Measurements from ENCODE around the gene ALDH3A2.

ALDH3A2 gene

DNA sequence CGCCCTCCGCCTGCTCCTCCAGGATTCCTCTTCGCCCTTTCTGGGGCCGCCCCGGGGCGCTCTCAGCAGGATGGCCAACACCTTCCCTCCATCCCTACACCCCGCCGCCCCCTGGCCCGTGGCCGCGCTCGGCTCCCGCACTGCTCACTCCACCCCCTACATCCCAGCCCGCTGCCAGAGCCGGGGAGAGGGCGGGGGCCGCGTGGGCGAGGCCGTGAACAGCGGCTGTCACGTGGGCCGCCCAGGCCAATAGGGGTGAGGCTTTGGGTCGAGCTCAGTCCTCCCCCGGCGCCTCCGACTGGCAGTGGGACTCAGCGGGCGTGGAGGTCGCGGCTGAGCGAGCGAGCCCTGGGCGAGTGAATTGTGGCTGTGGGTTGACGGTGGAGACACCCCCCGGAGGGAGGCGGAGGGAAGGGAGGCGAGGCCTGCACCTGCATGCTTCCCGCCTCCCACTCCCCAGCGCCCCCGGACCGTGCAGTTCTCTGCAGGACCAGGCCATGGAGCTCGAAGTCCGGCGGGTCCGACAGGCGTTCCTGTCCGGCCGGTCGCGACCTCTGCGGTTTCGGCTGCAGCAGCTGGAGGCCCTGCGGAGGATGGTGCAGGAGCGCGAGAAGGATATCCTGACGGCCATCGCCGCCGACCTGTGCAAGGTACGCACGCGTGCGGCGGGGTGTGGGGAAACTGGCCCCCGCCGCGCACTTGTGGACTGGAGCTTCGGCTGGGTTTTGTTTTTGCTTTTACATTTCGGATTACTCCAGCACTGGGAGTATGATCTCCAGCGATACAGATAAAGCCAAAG, at the start of gene ALDH3A2:
Gene ALDH3A2 (plus strand): TSS at position 277 of the 799 bp plus-strand sequence. CDS start 221 bp downstream, at position 498.
- DNase-seq, result peak; percentile 94

DNA sequence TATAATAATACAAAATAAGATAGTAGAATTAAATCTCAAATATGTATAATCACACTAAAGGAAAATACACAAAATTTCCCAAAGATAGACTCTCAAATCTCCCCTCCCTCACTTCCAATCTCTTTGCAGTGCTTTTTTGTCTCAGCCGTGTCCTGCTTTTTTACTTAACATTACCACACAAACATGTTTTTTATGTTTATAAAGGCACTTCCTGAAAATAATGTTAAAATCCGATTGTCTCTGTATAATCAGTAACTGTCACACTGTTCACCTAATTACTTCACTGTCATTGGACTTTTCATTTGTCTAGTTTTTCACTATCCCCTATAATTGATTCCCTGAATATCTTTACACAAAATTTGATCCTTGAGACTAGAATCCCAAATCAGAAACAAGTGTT, 38.2 kb upstream of the ALDH3A2 start:
- no peak for DNase-seq

DNA sequence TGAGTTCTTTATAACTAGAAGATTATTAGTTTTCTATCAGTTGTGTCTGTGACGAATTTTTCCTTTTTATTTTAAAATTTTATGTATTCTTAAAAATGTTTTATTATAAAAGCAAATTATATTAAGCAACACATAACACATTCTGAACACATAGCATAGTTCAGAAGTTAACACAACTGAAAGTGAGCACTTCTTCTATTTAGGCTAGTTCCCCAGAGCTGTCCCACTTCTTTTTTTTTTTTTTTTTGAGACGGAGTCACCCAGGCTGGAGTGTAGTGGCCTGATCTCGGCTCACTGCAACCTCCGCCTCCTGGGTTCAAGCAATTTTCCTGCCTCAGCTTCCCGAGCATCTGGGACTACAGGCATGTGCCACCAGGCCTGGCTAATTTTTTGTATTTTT, 37.7 kb upstream of the ALDH3A2 start:
- no peak for DNase-seq

DNA sequence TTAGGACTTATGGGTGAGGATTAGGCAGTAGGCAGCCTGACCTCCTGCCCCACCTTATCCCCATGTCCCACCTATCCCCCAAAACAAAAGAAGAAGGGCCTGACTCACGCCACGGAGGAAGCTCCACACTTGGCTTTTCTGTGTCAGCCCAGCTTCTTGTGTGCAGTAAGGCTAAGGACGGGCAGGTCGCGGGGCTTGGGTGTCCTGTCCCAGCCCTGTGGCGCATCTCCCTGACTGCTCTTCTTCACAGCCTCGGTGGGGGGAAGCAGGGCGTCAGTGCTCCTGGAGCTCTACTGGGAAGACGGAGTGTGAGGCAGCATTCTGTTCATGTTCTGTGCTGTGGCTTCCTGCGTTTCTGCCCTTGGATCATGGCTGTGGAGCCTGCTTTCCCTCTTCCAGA, 34.6 kb upstream of the ALDH3A2 start:
- no peak for DNase-seq

DNA sequence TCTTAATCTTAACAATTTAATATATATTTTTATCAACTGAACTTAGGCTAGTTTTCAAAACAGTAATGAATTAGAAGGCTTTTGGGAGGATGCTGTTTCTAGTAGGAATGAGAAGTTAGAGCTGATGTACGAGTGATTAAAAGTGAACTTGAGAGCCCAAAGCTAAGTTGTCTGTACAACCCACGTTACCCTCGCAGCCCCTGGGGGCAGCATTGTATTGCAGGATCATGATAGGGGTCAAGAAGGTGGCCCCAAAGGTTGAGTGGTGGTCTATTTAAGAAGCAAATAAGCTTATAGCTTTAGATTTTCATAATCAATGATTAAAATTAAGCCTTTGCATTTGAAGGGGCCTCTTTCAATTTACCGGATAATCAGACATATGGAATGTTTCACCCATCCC, 33.7 kb upstream of the ALDH3A2 start:
- DNase-seq, result no peak

DNA sequence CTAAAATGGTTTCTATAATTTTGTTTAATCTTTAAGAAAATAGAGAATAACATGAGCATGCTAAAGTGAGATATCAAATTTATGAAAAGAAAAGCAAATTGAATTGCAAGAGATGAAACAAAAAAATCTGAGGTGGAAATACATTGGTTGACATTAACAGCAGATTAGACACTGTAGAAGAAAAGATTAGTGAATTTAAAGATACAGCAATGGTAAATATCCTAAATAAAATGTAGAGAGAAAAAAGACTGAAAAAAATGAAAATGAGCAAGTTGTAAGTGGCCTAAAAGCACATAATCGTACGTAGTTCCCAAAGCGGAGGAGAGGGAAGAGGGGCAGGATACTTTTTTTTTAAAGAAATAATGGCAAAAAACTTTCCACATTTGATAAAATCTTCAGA, 30.5 kb upstream of the ALDH3A2 start:
- no peak for DNase-seq

DNA sequence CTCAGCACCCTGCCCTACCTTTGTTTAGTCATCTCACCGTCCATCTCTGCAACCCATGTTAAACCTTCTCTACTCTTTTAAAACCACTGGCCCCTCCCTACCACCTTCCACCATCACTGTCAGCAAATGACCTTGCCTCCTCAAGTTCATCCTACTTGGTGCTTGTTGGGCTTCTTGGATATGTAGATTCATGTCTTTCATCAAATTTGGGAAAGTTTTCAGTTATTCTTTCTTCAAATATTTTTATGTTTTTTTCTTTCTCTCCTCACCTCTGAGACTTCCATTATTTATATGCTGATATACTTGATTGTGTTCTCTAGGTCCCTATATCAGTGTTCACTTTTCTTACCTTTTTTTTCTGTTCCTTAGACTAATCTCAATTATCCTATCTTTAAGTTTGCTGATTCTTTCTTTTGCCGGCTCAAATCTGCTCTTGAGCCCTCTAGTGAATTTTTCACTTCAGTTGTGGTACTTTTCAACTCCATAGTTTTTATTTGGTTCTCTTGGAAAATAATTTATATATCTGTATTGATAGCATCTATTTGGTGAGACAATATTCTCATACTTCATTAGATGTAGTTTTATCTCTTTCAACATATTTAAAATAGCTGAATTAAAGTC, 28.7 kb upstream of the ALDH3A2 start:
- DNase-seq, result no peak

DNA sequence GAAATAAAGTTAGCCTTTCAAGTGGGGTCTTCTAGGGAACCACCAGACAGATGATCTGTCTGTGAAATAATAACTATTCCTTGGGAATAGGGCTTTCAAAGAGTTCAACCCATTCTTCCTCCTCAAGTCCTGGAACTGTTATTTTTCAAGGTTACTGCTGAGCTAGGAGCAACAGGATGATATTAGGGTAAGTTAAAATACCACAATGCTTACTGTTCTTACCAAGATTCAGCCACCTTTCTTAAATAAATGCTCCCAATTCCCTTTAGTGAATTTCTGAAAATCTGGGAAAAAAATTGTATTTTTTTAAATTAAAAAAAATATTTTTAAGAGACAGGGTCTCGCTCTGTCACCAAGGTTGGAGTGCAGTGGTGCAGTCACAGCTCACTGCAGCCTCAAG, 26.9 kb upstream of the ALDH3A2 start:
- DNase-seq, result no peak

DNA sequence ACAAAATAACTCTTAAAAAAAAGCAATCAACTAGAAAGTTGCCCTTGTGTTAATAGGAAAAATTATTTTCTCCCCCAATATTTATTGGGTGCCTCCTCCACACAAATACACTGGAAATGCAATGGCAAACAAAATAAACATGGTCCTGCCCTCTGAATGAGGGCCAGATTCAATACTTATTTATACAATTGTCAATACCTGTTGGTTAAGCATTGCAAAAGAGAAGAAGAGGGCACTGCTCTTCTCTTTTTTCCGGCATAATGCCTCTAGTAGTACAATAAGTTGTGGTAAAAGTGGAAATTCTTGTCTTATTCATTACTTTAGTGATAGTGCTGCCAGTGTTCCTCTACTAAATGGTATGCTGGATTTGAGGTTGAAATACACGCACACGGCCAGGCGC, 22.5 kb upstream of the ALDH3A2 start:
- DNase-seq, result no peak

DNA sequence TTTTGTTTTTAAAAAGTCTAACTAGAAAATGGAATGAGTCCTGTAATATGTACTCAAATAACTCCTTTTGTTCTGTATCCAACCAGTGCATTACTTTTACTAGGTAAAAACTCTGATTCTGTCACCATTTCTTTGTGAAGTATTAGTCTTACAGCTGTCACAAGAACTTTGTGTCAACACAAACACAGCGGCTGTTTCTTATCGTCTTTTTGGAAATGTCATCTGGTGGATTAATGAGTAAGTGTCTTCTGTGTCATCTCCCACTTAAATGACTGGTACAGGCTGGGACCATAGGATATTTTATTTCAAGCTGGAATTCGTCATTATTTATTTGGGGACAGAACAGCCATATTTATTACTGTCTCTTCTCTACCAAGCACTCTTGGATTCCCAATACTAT, 19.1 kb upstream of the ALDH3A2 start:
- no peak for DNase-seq

DNA sequence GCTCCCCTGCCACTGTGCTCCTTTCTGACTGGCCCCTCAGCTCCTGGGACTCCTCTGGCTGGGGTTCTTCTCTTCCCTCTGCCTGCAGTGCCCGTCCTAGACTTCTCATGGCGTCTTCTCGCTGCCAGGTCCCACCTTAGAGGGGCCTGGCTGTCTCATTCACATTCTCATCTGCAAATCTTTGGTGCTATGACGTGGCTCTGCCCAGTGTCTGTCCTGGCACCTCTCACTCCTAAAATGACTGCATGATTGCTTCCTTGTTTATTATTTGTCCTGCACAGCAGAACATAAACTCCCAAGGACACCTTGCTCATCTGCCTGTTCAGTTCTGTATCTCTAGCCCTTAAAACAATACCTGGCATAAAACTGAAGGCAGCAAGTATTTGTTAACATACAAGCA, 18.5 kb upstream of the ALDH3A2 start:
- DNase-seq, result no peak

DNA sequence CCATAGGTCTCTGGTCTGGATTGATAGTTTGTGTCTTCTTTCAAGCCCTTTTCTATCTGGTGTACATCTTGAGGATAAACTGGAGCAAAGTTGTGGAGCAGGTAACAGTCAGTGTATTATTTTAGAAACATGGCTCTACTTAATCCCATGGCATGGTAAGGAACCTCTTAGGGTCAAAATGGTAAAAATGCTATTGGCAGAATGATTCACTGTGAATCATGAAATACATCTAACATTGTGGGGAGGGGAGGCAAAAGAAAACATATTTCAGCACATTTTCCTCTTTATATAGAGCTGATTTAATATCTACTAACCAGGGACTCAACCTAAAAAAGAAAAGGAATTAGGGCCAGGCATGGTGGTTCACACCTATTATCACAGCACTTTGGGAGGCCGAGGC, 17.9 kb upstream of the ALDH3A2 start:
- no peak for DNase-seq

DNA sequence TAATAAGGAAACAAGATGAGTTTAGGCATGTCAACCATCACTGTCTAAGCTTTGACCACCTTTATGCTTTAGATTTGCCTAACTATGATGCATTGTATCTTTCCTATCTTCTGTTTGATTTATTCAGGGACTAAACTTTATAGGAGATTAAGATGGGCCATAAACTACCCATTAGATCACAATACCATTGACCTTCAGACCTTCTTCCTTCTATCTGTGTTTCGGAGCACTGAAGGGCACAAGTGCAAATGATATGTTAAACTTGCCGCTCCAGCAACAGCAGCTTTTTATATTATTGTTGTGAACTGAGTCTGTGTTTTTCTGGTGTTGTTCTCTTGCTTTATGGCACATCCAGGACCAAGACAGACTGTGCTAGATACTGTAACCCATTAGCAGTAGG, 16.6 kb upstream of the ALDH3A2 start:
- no peak for DNase-seq

DNA sequence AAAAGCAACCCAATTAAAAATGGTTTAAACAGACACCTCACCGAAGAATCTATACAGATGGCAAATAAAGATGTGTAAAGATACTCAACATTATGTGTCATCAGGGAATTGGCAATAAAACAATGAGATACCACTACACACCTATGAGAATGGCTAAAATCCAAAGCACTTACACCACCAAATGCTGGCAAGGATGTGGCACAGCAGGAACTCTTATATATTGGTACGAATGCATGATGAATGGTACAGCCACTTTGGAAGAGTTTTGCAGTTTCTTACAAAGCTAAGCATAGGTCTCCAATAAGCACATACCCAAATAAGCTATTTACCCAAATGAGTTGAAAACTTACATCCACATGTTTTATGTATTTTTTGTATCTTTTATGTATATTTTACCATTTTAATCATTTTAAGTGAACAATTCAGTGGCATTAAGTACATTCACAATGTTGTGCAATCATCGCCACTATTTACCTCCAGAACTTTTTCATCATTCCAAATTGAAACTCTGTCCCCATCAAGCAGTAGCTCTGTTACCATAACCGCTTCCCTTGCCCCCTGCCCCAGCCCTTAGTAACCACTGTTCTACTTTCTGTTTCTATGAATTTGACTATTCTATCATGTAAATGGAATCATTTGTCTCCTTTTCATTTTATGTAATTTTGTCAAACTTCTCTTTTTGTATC, 6.7 kb upstream of the ALDH3A2 start:
- no peak for DNase-seq

DNA sequence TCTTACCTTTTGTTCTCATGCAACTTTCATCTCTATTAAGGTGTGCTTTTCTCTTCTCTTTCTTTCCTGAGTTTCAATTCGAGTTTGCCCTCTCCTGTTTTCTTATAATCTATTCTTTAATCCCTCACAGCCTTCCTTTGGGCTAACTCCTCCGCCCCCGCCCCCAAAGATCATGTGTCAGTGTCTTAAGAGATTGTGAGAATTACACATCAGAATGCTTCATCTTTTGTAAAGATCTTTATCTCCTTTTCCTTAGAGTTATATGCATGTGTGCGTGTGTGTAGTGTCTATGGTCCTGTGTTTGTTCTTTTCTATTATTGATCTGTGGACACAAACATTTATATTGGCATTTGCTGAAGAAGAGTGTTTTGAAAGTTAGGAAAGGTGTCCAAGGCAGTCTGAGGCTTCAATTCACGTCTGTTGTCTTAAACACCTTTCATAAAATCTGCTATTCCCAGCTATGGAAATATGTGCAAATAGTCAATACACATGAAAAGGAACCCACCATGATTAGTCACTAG, 6.1 kb upstream of the ALDH3A2 start:
- DNase-seq, result no peak

DNA sequence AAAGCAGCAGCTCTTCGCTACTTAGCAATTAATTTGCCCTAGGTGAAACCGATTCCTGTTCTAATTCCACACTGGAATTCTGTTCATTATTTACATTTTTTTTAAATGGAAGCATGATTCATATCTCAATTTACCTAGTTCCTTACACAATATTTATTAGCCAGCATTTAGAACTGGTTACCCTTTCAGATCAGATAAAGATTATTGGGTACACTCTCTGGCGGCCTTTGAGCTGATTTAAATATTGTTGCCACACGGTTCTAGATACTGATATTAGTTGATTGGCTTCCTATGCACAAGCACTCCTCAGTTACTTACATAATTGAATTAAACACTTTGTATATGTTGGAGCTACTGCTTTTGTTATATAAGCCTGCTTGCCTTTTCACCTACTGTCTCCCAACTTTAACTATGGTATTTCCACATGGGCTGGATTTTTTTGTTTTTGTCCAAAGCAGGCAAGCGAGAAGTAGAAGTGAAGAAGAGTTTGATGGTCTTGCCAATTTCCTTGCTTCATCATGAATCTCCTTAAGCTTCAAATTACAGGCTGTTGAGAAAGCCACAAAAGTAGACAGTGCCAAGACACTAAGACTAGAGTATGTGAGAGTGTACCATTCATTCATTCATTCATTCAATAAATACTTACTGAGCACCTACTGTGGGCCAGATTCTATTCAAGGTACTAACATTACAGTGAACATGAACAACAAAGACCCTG, 3.9 kb upstream of the ALDH3A2 start:
- no peak for DNase-seq

DNA sequence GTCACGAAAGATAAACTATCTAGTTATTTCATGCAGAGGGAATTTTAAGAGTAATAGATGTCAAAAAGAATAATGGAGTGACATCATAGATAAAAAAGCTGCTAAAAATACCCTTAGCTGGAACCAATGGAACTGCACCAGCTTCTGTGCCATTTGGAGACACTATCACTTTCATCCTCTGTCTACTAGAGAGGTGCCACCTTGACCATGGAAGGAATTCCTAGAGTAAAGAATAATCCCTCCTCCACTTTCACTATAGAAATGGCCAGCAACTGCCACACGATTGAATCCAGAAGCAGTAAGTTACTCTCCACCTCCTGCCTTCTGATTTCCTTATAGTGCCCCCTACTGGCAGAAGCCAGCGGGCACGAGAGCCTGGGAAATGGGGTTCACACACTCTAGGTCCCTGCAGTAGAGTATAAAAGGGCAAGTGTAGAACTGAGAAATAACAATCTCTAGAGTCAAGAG, 2.8 kb upstream of the ALDH3A2 start:
- DNase-seq, result peak; percentile 13

DNA sequence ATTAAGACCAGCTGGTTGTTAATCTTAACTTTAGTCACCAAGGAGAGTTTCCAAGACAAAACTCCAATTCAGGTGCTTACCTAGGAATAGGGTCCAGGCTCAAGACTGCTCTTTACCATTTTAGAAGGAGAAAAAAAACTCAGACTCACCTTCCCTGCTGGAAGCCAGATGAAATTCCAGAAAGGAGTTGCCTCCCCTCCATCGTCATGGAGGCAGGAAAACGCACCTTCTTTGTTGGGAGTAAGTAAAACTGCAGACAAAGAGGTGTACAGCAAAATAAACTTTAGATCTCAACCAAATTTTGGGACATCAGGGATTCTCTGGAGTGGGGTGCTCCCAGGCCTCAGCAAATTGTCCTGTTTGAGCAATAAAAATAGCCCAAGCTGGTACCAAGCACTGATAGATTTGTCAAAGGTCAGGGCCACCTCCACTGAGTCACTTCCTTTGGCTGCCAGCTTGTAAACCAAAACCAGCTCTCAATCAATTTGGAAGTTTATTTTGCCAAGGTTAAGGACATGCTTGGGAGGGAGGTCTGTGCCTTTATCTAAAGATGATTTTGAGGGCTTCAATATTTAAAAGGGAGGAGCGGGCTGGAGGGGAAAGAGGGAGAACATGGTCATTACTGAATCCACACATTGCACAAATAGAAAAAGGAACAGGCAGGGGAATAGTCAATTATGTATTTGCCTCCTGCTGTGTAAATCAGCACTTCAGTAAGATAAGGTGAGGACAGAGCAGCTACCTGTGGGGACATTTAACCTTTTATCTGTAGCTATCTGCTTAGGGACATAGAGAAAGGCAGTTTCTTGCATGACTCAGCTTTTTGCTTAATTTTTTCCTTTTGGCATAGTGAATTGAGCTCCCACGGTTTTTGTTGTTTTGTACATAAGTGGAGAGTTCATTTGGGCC, 1.5 kb upstream of the ALDH3A2 start:
- DNase-seq, result no peak

DNA sequence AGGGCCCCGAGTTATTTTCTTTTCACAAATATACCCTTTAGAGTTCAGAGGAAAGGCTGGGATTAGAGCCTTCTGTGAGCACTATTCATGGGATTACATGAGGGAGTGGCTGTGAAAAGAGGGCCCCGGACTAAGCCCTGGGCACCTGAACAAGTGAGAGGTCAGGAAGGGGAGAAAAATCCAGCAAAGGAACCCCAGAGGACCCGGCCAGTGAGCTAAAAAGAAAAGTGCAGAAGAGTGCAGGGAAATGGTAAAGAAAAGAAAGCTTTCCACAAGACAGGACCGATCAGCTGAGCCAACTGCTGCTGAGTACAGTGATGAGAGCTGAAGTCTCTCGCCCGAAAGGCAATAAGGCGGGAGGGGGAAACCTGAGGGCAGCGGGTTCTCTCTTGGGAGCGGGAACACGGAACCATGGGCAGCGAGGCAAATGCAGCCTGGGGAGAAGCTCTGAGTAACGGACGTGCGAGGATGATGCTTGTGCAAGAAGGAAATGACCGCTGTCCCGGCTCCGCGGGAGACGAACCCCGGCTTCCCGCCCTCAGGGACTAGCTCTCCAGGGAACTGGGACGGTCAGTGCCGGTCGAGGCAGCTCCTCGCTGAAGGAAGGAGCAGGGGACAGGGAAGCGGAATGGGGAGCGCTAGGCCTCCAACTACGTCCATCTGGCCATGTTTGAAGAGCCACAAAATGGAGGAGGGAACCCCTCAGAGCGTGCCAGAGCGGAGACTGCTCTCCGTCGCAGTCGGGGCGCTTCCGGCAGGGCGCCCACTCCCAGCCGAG, 665 bp upstream of the ALDH3A2 start:
- DNase-seq, result peak; percentile 31

DNA sequence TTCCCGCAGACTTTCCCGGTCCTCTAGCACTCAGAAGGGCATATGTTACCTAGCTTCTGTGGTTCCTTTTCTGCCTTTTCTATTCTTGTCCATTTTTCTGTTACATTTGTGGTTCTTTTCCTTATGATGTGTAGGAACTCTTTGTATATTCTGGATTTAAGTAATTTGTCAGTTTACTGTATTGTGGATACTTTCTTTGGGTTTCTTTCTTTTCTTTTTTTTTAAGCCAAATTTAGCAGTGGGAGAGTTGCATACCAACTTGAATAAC, 657 bp downstream of the ALDH3A2 start:
- no peak for DNase-seq

DNA sequence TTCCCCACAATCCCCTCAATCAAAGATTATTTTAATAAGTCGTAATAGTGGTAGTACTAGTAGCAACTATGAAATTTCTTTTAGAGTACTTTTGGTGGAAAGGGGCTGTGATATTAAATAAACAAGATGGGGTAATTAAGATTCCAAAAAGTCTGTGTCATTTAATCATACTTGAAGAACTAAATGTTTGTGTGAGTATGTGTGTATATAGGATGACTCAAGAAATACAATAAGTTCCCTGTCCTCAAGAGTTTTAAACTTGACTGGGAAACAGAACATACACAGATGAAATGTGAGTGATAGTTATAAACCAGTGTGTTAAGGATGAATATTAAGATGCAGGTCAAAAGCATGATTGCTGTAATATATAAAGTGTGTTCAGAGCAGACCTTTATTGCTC, 2.3 kb downstream of the ALDH3A2 start:
- DNase-seq, result no peak
